Upper lobe of left lung (tissue), 6 donors: ENCODE results near the gene EXOC6B. TPM values are rescaled to one million over a fixed set of nuclear protein-coding genes. Genes with fewer than 3 reads are reported as not detected.

Experiments
- ATAC-seq, 2 donors: fragments of 200-7000 bp; cut with Tn5 transposase; one replicate each; pipeline ENCODE4 v1.9.1; 2022; ENCODE audit warnings: mild to moderate bottlenecking in 2 of 2, moderate library complexity in 2 of 2; ENCODE audit not compliant: low FRiP score in 2 of 2
- DNase-seq, 2 donors: peaks; one replicate each; pipeline ENCODE4 v3.0.0-alpha.2; 2019 to 2020
- H3K27ac ChIP-seq, 4 donors: fragments of 200-600 bp; sonication (generic); one replicate each; pipeline ENCODE4 v1.5.1; 2016 to 2019
- H3K27me3 ChIP-seq, 4 donors: fragments of 200-600 bp; sonication (generic); one replicate each; pipeline ENCODE4 v1.5.1; 2017 to 2019
- H3K36me3 ChIP-seq, 4 donors: fragments of 200-600 bp; sonication (generic); one replicate each; pipeline ENCODE4 v1.5.1; 2016 to 2019
- H3K4me1 ChIP-seq, 4 donors: fragments of 200-600 bp; sonication (generic); one replicate each; pipeline ENCODE4 v1.5.1; 2018 to 2019
- H3K4me3 ChIP-seq, 4 donors: fragments of 200-600 bp; sonication (generic); one replicate each; pipeline ENCODE4 v1.5.1; 2017 to 2019; ENCODE audit warnings: mild to moderate bottlenecking in 2 of 4, moderate library complexity in 1 of 4
- H3K9me3 ChIP-seq, 4 donors: fragments of 200-600 bp; sonication (generic); one replicate each; pipeline ENCODE4 v1.5.1; 2018 to 2019
- EP300 ChIP-seq, 4 donors: sonication (generic); formaldehyde crosslinking; IDR thresholded peaks; one replicate each; pipeline ENCODE4 v1.5.1; 2017; ENCODE audit warnings: antibody characterized with exemption in 4 of 4, control low read depth in 2 of 4
- POLR2A ChIP-seq, 4 donors: fragments of 450-650 bp; IDR thresholded peaks; one replicate each; pipeline ENCODE4 v1.5.1; 2016 to 2017; ENCODE audit warnings: antibody characterized with exemption in 4 of 4, mild to moderate bottlenecking in 2 of 4
- POLR2AphosphoS5 ChIP-seq, 2 donors: sonication (generic); formaldehyde crosslinking; IDR thresholded peaks; one replicate each; pipeline ENCODE4 v1.5.1; 2017; ENCODE audit warnings: antibody characterized with exemption in 2 of 2
- WGBS, 2 donors: methylation state at CpG; one replicate each; pipeline ENCODE4 v1.1.5; 2017 to 2018; 5-methylcytosine and 5-hydroxymethylcytosine counted together
- total RNA-seq, 6 donors: library from RNA; depleted of rRNA in 4 of 6; stranded (reverse); fragments of >200 nt in 4 of 6; gene quantifications; one replicate each; pipeline versions ENCODE4 v1.1.0 to v1.2.1, GENCODE V29; 2016 to 2021
- TF ChIP-seq, protein P1 (sequence below), 6 experiments: fragments of 450-650 bp in 4 of 6; fragments of 200-600 bp in 2 of 6; sonication (generic) in 2 of 6; IDR thresholded peaks; one replicate each; pipeline ENCODE4 v1.5.1; 2016 to 2019; ENCODE audit warnings: antibody characterized with exemption in 6 of 6
- donor health status: DM: no; HTN: no; CAD: no; lungs with moderate emphysema.
- donor health status: DM: no; HTN: yes; CAD: no; lungs with severe emphysema.

Gene EXOC6B
- total RNA-seq, 6 donors from 2014 or later = 11.0 to 56.6 (median 24.0) TPM

DNA sequence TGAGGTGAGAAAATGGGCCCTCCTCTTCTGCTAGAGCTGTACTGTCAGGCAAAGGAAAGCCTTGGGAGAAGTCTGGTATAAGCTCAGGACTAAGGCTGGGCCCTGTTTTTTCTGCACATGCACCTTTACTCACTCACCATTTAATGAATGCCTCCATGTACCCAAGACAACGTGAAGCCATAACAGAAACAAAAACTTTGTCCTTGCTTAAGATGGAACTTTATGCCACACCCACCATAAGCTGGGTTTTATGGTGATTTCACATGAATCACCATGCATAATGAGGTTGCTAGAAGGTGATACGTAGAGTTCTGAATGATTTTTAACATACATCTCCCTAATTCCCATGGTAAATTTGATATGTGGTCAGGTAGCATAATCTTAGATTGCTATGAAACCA is 614.5 kb downstream of the EXOC6B start:
- H3K9me3 ChIP-seq = no peaks in the 10 kb centered on the region
- DNase-seq = no peak
- no peak for ATAC-seq
- H3K36me3 ChIP-seq = no peaks in the 10 kb centered on the region
- no peaks in the 10 kb centered on the region for H3K27me3 ChIP-seq
- WGBS, 2 donors = 93 to 94% methylated on average over 2 of the region's 2 CpGs
- H3K27ac ChIP-seq = no peak overlapping the region
- H3K4me3 ChIP-seq = no peak overlapping the region
- peaks cover 0 to 5% (median 2%) of the 10 kb centered on the region in 4 donors for H3K4me1 ChIP-seq
- TF ChIP-seq POLR2A (IDR thresholded peaks at IDR 0.05) = no peak
- no peak for TF ChIP-seq POLR2AphosphoS5 (IDR thresholded peaks at IDR 0.05)
- TF ChIP-seq EP300 (IDR thresholded peaks at IDR 0.05) = no peak
- TF ChIP-seq, protein P1, sequence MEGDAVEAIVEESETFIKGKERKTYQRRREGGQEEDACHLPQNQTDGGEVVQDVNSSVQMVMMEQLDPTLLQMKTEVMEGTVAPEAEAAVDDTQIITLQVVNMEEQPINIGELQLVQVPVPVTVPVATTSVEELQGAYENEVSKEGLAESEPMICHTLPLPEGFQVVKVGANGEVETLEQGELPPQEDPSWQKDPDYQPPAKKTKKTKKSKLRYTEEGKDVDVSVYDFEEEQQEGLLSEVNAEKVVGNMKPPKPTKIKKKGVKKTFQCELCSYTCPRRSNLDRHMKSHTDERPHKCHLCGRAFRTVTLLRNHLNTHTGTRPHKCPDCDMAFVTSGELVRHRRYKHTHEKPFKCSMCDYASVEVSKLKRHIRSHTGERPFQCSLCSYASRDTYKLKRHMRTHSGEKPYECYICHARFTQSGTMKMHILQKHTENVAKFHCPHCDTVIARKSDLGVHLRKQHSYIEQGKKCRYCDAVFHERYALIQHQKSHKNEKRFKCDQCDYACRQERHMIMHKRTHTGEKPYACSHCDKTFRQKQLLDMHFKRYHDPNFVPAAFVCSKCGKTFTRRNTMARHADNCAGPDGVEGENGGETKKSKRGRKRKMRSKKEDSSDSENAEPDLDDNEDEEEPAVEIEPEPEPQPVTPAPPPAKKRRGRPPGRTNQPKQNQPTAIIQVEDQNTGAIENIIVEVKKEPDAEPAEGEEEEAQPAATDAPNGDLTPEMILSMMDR (IDR thresholded peaks at IDR 0.05) = no peak

DNA sequence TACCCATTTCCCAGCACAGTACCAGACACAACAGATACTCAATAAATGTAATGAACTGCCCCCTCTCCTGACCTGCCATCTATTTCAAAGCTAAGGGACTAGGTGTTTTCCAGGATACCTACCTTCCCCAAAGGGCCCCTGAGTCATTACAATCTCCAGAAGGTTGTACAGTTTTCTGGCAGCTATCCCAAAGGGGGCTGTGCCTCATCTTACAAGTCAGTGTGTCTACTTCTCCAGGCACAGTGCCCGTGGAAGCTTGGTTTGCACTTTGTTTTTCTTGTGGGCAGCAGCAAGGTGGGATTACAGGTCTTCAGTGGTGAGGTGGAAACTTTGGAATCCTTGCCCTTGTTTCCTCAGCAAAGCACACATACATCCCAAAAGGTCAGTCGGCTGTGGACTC is 615.4 kb downstream of the EXOC6B start:
- no peak overlapping the region for H3K4me3 ChIP-seq
- no peak for TF ChIP-seq EP300 (IDR thresholded peaks at IDR 0.05)
- TF ChIP-seq POLR2AphosphoS5 (IDR thresholded peaks at IDR 0.05) = no peak
- no peak for TF ChIP-seq POLR2A (IDR thresholded peaks at IDR 0.05)
- TF ChIP-seq, protein P1 (IDR thresholded peaks at IDR 0.05) = no peak
- 79 to 95% methylated on average over 2 of the region's 2 CpGs for WGBS, 2 donors
- no peaks in the 10 kb centered on the region for H3K9me3 ChIP-seq
- no peaks in the 10 kb centered on the region for H3K36me3 ChIP-seq
- ATAC-seq = no peak
- DNase-seq = no peak
- no peaks in the 10 kb centered on the region for H3K27me3 ChIP-seq
- H3K27ac ChIP-seq = no peak overlapping the region
- H3K4me1 ChIP-seq = peaks cover 0 to 5% (median 2%) of the 10 kb centered on the region in 4 donors

DNA sequence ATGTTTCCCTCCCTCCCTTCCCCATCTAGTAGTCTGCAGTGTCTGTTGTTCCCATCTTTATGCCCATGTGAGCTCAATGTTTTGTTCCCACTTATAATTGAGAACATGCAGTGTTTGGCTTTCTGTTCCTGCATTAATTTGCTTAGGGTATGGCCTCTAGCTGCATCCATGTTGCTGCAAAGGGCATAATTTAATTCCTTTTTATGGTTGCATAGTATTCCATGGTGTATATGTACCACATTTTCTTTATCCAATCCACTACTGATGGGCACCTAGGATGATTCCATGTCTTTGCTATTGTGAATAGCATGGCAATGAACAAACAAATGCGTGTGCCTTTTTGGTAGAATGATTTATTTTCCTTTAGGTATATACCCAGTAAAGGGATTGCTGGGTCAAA is 617.6 kb downstream of the EXOC6B start:
- WGBS, 2 donors = 100% methylated on average over 1 of the region's 1 CpG
- no peaks in the 10 kb centered on the region for H3K27me3 ChIP-seq
- TF ChIP-seq POLR2AphosphoS5 (IDR thresholded peaks at IDR 0.05) (no peak), POLR2A (IDR thresholded peaks at IDR 0.05) (no peak), EP300 (IDR thresholded peaks at IDR 0.05) (no peak)
- TF ChIP-seq, protein P1 (IDR thresholded peaks at IDR 0.05) = no peak
- H3K27ac ChIP-seq = no peak overlapping the region
- H3K4me1 ChIP-seq = peaks cover 0 to 16% (median 13%) of the 10 kb centered on the region in 4 donors
- no peak for DNase-seq
- no peak for ATAC-seq
- no peaks in the 10 kb centered on the region for H3K9me3 ChIP-seq
- no peaks in the 10 kb centered on the region for H3K36me3 ChIP-seq
- no peak overlapping the region for H3K4me3 ChIP-seq

DNA sequence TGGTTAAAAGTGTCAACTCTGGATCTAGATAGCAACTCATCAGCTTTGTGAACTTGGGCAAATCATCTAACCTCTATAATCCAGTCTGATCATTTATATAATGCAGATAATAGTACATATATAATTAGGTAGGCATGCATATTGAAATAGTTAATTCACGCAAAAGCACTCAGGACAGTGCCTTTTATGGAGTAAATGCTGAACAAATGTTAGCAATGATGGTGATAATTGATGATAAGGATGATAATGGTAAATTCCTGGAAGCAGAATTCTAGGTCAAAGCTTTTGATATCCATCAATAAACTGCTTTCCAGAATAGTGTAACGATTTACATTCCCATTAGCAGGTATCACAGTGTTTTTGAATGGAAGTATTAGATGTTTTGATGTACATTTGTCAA is 618.5 kb downstream of the EXOC6B start:
- ATAC-seq (no peak), DNase-seq (no peak)
- WGBS, 2 donors = 88 to 92% methylated on average over 2 of the region's 2 CpGs
- TF ChIP-seq, protein P1 (IDR thresholded peaks at IDR 0.05) = no peak
- TF ChIP-seq POLR2AphosphoS5 (IDR thresholded peaks at IDR 0.05) = no peak
- TF ChIP-seq POLR2A (IDR thresholded peaks at IDR 0.05) = no peak
- TF ChIP-seq EP300 (IDR thresholded peaks at IDR 0.05) = no peak
- Histone ChIP-seq H3K4me1 (peaks cover 0 to 16% (median 13%) of the 10 kb centered on the region in 4 donors), H3K36me3 (no peaks in the 10 kb centered on the region), H3K4me3 (no peak overlapping the region), H3K27ac (no peak overlapping the region), H3K27me3 (no peaks in the 10 kb centered on the region), H3K9me3 (no peaks in the 10 kb centered on the region)

DNA sequence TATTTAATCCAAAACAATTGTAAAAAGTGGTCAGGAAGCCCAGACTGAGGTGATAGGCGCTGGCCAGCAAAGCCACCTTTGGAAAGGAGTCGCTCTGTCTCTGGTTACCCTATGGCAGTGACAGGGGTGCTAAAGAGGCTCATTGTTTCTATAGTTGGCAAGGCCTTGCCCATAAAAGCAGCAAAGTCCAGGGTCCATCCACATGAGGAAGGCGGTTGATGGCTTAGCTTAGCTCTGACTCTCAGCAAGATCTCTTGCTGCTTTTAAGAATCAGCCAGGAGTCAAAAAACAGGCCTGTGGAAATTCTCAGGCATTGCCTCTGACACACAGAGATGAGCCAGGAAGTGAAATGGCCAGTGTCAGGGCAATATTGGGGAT is 620.3 kb downstream of the EXOC6B start:
- 64 to 93% methylated on average over 3 of the region's 3 CpGs for WGBS, 2 donors
- Histone ChIP-seq H3K36me3 (no peaks in the 10 kb centered on the region), H3K27ac (no peak overlapping the region), H3K9me3 (no peaks in the 10 kb centered on the region), H3K4me1 (peaks cover 0 to 16% (median 13%) of the 10 kb centered on the region in 4 donors), H3K27me3 (no peaks in the 10 kb centered on the region), H3K4me3 (no peak overlapping the region)
- TF ChIP-seq POLR2A (IDR thresholded peaks at IDR 0.05) (no peak), POLR2AphosphoS5 (IDR thresholded peaks at IDR 0.05) (no peak), EP300 (IDR thresholded peaks at IDR 0.05) (no peak)
- TF ChIP-seq, protein P1 (IDR thresholded peaks at IDR 0.05) = no peak
- no peak for DNase-seq
- peak in 1 of 2 donors; percentile 11 for ATAC-seq
